Spinal cord (tissue), 10 donors: ENCODE data around the gene CFAP97. TPM values are rescaled to one million over a fixed set of nuclear protein-coding genes. Genes with fewer than 3 reads are reported as not detected.
"Not testable (repeated sequence)": the region's sequence is repeated elsewhere in the genome, so short reads cannot be mapped to it uniquely, and the experiment has no call there.

Experiments used
- DNase-seq, 6 donors: peaks; one replicate each; pipeline versions ENCODE4 v3.0.0 to v3.0.0-alpha.2; 2013 to 2015; ENCODE audit warnings: low spot score in 6 of 6, low read depth in 4 of 6
- H3K27ac ChIP-seq: one replicate; pipeline ENCODE4 v1.5.1; 2013; ENCODE audit warnings: low read depth, low read length, control low read depth
- H3K27me3 ChIP-seq: one replicate; pipeline ENCODE4 v1.6.1; 2013; ENCODE audit warnings: low read length; ENCODE audit not compliant: control insufficient read depth, insufficient read depth
- H3K36me3 ChIP-seq: one replicate; pipeline ENCODE4 v1.6.1; 2013; ENCODE audit warnings: low read length; ENCODE audit not compliant: control insufficient read depth, insufficient read depth
- H3K4me1 ChIP-seq: one replicate; pipeline ENCODE4 v1.6.1; 2013; ENCODE audit warnings: low read length; ENCODE audit not compliant: control insufficient read depth, insufficient read depth
- H3K4me3 ChIP-seq: one replicate; pipeline ENCODE4 v1.5.1; 2013; ENCODE audit warnings: low read depth, low read length, control low read depth
- H3K9me3 ChIP-seq: one replicate; pipeline ENCODE4 v1.6.1; 2013; ENCODE audit warnings: low read length; ENCODE audit not compliant: control insufficient read depth, insufficient read depth
- WGBS: methylation state at CpG from one replicate; pipeline ENCODE4 v1.1.5; 2013; ENCODE audit warnings: missing lambda C conversion rate; ENCODE audit not compliant: insufficient coverage; 5-methylcytosine and 5-hydroxymethylcytosine counted together
- polyA plus RNA-seq, 2 donors: library from polyadenylated mRNA; unstranded; fragments of 120-200 nt; gene quantifications; one replicate each; pipeline ENCODE4 v1.2.1, GENCODE V29; 2013; ENCODE audit not compliant: insufficient read length in 2 of 2
- total RNA-seq, 2 donors: library from RNA; depleted of rRNA in 1 of 2; stranded (reverse); fragments of 120-200 nt in 1 of 2; fragments of >200 nt in 1 of 2; gene quantifications; one replicate each; pipeline versions ENCODE4 v1.2.3 to v1.2.4, GENCODE V29; 2013 to 2014
- donor health status: healthy.

The CFAP97 gene
- total and polyA plus RNA-seq, 4 donors, result 25.5 to 48.0 (median 33.5) TPM

- H3K9me3 ChIP-seq, H3K4me1 ChIP-seq, H3K4me3 ChIP-seq, H3K27me3 ChIP-seq, DNase-seq, H3K27ac ChIP-seq, H3K36me3 ChIP-seq: not testable (repeated sequence)
- 100% methylated on average over 1 of the region's 5 CpGs for WGBS
These were observed 84.3 kb downstream of the CFAP97 start for GRCh38 chr4:185119467-185119866.

GRCh38 chr4:185118876-185119275 is 84.9 kb downstream of the CFAP97 start:
- H3K27me3 ChIP-seq, result no peaks in the 10 kb centered on the region
- no peak for DNase-seq
- no peaks in the 10 kb centered on the region for H3K36me3 ChIP-seq
- no peaks in the 10 kb centered on the region for H3K4me1 ChIP-seq
- 81% methylated on average over 6 of the region's 7 CpGs for WGBS
- no peak overlapping the region for H3K4me3 ChIP-seq
- no peak overlapping the region for H3K27ac ChIP-seq
- no peaks in the 10 kb centered on the region for H3K9me3 ChIP-seq

GRCh38 chr4:185117300-185117934 is 86.4 kb downstream of the CFAP97 start:
- 68% methylated on average over 3 of the region's 7 CpGs for WGBS
- no peaks in the 10 kb centered on the region for H3K9me3 ChIP-seq

GRCh38 chr4:185115827-185116232 is 88.0 kb downstream of the CFAP97 start:
- no CpG with 5 or more reads among the region's 9 CpGs for WGBS

More at GRCh38 chr4:185117300-185117934, 86.4 kb downstream of the CFAP97 start:
- no peak overlapping the region for H3K4me3 ChIP-seq
- H3K4me1 ChIP-seq, result no peaks in the 10 kb centered on the region
- no peak for DNase-seq
- H3K27ac ChIP-seq, result no peak overlapping the region
- no peaks in the 10 kb centered on the region for H3K36me3 ChIP-seq
- no peaks in the 10 kb centered on the region for H3K27me3 ChIP-seq

GRCh38 chr4:185113340-185113739 is 90.5 kb downstream of the CFAP97 start:
- Histone ChIP-seq H3K4me3 (no peak overlapping the region), H3K9me3 (no peaks in the 10 kb centered on the region), H3K27me3 (no peaks in the 10 kb centered on the region), H3K4me1 (no peaks in the 10 kb centered on the region), H3K27ac (no peak overlapping the region), H3K36me3 (no peaks in the 10 kb centered on the region)
- WGBS, result no CpG with 5 or more reads among the region's 2 CpGs
- DNase-seq, result no peak

More at GRCh38 chr4:185115827-185116232, 88.0 kb downstream of the CFAP97 start:
- DNase-seq, result peak in 2 of 6 donors; percentile 45 to 71
- no peaks in the 10 kb centered on the region for H3K9me3 ChIP-seq
- H3K27me3 ChIP-seq, result no peaks in the 10 kb centered on the region
- H3K4me3 ChIP-seq, result no peak overlapping the region
- H3K27ac ChIP-seq, result no peak overlapping the region
- H3K4me1 ChIP-seq, result no peaks in the 10 kb centered on the region
- H3K36me3 ChIP-seq, result no peaks in the 10 kb centered on the region

- WGBS, result no CpG with 5 or more reads among the region's 2 CpGs
- Histone ChIP-seq H3K9me3 (no peaks in the 10 kb centered on the region), H3K36me3 (no peaks in the 10 kb centered on the region), H3K4me3 (no peak overlapping the region), H3K27me3 (no peaks in the 10 kb centered on the region), H3K27ac (no peak overlapping the region), H3K4me1 (no peaks in the 10 kb centered on the region)
- DNase-seq, result no peak
These were observed 91.7 kb downstream of the CFAP97 start for GRCh38 chr4:185112104-185112503.

- Histone ChIP-seq H3K9me3 (no peaks in the 10 kb centered on the region), H3K27ac (no peak overlapping the region), H3K36me3 (no peaks in the 10 kb centered on the region), H3K4me3 (no peak overlapping the region), H3K4me1 (no peaks in the 10 kb centered on the region), H3K27me3 (no peaks in the 10 kb centered on the region)
- DNase-seq, result peak in 1 of 6 donors; percentile 13
- 63% methylated on average over 6 of the region's 11 CpGs for WGBS
These were observed 93.4 kb downstream of the CFAP97 start for GRCh38 chr4:185110375-185110823.

- no peaks in the 10 kb centered on the region for H3K27me3 ChIP-seq
- no peaks in the 10 kb centered on the region for H3K4me1 ChIP-seq
- no peaks in the 10 kb centered on the region for H3K36me3 ChIP-seq
- H3K27ac ChIP-seq, result no peak overlapping the region
- H3K9me3 ChIP-seq, result no peaks in the 10 kb centered on the region
- no peak for DNase-seq
- no peak overlapping the region for H3K4me3 ChIP-seq
These were observed 94.1 kb downstream of the CFAP97 start for GRCh38 chr4:185109736-185110135.
